Renal cortex interstitium (tissue), 11 donors: Measurements from ENCODE around the gene FAM217B. TPM values are rescaled to one million over a fixed set of nuclear protein-coding genes. Genes with fewer than 3 reads are reported as not detected.
A peak's percentile ranks its signal among the peaks of the same experiment; 100 is the strongest.
"Not testable (repeated sequence)": the region's sequence is repeated elsewhere in the genome, so short reads cannot be mapped to it uniquely, and the experiment has no call there.

ENCODE experiments used
- DNase-seq, 11 donors: peaks; one replicate each; pipeline ENCODE4 v3.0.0-alpha.2; 2013; ENCODE audit warnings: low read depth in 9 of 11, low spot score in 4 of 11; ENCODE audit errors: extremely low read depth in 1 of 11
- polyA plus RNA-seq, 3 donors: library from polyadenylated mRNA; unstranded; fragments of 120-200 nt; gene quantifications; one replicate each; pipeline ENCODE4 v1.2.1, GENCODE V29; 2013; ENCODE audit not compliant: insufficient read length in 3 of 3

FAM217B gene
- polyA plus RNA-seq, 3 donors: 20.4 to 27.0 (median 21.8) TPM

DNA sequence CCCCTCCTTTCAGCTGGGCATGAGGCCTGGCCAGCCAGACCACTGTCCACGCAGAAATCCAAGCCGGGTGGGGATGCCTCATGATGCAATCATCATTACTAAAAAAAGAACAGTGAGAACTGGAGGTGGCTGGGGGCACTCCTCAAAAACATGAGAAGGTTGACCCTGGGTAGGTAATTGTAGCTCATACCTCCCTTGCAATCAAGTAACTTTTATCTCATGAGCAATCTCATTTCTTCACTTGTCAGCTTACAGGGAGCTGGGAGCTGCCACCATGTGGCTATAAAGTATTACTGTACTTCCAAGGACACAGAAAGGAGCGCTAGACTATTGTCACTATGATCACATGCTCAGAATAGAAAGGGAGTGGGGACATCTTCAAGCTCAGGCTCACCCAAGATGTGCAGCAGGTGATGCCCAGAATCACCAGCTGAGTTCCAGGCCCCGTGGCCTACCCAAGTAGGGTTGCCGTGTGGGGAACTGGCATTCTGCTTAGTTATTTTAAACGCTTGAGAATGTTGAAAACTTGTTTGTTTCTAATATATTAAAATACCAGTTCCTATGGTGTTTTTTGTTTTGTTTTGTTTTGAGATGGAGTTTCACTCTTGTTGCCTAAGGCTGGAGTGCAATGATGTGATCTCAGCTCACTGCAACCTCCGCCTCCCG is 15.1 kb downstream of the FAM217B start:
- no peak for DNase-seq

DNA sequence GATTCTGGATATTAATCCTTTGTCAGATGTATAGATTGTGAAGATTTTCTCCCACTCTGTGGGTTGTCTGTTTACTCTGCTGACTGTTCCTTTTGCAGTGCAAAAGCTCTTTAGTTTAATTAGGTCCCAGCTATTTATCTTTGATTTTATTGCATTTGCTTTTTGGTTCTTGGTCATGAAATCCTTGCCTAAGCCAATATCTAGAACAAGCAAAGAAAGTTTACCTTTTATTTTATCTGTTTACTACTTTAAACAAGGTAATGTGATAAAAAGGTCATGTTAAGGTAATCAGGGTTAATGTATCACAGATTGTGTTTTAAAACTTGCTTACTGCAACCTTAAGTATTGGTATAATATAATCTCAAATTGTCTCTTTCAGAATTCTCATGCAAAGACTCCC is 17.4 kb downstream of the FAM217B start:
- DNase-seq: not testable (repeated sequence)

DNA sequence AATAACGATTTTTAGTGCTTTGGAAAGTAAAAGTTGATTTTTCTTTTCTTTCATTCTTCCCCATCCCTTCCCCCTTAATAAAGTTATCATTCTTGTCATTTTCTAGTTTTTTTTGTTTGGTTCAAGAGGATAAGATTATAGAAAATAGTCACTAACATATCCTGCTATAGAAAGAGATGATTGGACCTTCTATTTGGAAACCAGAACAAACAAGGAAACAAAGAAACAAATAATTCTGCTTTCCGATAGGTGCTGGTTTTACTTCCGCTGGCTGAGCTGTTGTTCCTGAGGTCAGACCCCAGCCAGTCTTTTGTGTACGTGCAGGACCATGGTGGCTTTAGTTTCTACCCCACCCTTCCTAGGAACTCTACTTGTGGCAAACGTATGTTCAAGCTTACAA is 17.9 kb downstream of the FAM217B start, which contains the start of gene CDH26:
TSS of gene CDH26 (plus strand) at position 301 of the 400 bp plus-strand sequence. CDS start 304 bp downstream, outside the sequence.
- no peak for DNase-seq

DNA sequence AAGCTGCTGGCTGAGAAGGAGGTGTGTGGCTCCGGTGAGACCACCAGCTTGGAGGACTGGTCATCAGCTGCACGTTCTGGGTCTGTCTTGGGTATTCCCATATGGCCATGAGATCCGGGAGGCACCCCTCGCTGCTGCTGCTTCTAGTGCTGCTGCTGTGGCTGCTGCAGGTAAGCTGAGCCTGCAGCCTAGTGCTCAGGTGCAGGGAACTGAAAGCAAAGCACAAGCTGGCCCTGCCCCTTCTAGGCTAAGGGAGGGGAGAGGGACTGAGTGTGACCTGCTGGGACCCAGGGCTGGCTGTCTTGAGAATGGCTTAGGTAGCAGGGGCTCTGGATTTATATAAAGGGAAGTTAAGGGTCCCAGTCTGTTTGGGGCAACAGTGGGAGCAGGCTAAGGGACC is 18.4 kb downstream of the FAM217B start:
- DNase-seq: no peak

DNA sequence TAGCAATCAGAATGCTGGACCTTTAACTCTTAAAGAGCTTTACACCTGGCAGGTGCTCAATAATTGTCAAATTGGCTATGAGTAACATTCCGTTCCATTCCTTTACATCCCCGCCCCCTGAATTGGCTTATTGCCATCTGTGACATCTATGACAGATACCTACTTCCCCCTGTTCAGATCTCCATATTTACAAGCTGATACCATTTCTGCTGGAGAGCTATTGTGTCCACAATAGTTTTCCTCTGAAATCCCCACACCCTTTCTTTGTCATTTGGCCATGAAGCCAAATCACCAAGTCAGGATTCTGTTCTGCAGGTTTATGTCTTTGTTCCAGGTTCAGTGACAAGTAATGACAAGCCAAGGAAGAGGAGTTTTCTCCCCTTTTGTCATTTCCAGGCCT is 21.2 kb downstream of the FAM217B start:
- no peak for DNase-seq

DNA sequence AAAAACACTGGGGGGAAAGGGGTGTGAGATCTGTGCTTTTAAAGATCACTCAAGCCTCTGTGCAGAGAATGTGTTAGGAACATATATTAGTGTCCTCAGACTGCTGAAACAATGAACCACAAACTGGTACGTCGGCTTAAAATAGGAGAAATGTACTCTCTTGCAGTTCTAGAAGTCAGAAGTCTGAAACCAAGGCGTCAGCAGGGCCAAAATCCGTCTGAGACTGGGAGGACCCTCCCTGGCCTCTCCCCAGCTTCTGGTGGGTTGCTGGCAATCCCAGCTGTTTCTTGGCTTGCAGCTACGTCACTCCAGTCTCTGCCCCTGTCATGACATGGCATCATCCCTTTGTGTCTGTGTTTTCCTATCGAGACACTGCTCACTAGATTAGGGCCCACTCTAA is 22.0 kb downstream of the FAM217B start:
- DNase-seq: no peak

DNA sequence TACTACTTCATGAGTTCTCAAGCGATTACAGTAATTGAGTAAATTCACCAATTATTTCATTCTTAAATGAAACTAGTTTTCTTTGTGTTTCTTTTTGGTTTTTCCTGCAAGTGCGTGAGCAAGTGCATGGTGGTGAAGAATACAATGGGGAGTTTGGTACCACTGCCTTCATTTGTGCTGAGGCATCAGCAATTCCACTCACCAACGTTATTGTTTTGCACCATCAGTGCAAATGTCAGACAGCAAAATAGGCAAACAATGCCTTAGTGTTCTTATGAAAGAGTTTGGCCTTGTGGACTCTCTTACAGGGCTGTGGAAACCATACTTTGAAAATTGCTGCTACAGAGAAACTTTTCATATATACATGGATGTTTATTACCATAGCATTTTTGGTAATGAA is 26.2 kb downstream of the FAM217B start:
- no peak for DNase-seq

DNA sequence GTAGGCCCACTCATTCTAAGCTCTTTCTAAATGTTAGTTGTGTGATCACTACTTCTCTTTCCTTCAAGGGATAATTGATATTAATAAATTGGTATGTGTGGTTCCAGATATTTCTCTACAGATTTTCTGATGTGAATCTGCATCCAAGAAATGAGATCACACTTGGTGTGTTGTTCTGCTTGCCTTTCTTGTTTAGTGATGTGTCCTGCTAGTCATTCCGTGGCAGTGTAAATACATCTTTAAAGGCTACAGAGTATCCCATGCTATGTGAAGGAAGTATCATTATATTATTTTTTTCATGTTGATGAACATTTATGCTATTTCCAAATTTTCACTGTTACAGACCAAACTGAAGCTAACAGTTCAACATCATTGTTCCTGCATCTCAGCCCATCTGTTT is 31.2 kb downstream of the FAM217B start:
- DNase-seq: no peak

DNA sequence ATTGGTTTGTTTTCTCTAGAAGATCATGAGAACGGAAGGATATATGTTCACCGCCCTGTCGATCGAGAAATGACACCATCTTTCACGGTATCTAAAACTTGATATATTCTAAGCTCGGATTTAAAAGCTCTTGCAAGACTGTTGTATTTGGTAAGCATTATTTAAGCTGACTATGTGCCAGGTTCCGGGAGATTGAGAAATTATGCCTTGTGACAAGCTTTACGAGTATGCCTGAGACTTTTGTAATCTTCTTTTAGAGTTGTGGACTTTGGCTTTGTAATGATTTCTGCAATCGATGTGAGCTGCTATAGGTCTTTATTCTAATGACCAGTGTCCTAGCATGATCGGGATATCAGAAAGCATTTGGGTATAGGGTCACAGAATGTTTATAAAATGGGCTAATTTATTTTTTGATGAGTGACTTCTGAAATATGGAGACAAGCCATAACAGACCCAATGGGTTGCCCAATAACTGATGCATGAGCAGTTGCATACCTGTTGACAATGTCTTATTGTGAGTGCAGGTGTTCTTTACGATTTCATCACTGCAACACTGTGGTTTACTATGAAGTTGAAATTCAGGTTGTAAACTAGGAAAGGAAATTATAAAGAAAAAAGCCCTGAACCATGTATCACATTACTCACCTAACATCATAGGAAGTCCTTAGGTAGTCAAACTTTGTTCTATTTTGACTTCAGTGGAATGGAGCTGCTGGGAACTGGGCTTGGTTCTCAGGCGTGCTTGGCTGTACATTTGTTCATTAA is 32.0 kb downstream of the FAM217B start:
- DNase-seq: no peak

DNA sequence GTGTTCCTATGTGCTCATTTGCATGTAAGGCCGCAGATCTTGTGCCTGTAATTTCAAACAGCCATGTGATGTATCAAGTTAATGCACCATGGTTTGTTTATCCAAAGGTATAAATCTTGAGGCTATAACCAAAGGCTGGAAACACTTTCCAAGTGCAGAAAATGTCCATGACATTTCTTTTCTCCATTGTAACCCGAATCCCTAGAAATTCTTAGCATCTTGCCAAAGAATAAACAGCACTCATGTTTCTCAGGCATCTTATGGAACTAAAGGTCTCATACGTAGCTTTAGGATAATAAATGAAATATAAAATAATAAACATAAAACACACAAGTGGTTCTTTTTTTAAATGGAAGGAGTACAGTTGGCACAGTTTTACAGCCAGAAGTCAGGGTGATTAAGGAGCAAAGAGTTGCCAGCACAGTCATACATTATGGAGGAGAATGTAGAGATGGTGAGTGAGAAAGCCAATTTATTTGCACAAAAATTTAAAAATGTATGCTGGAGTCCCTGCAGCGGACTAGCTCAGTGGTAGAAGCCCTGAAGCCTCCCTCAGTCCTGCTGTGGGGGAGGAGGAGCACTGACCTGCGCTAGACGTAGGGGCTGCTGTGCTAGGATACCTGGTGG is 36.1 kb downstream of the FAM217B start:
- peak in 9 of 11 donors; percentile 25 to 76 (median 39) for DNase-seq

DNA sequence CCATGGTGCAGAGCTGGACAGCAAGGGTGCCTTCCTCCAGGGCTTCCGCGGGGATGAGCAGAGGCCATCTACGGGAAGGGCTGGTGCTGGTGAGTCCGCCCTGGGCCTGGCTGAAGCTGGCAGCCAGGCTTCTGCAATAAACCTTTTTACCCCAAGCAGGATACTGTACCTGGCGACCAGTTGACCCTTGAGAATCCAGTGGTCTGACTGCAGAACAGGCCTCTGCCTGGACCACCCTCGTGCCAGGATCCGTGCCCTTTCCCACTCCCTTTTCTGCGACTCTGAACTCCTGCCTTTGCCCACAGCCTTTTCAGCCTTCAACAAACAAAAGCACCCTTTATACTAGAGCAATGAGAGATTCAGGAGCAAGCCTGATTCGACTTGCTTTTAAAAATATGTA is 36.9 kb downstream of the FAM217B start:
- DNase-seq: no peak

DNA sequence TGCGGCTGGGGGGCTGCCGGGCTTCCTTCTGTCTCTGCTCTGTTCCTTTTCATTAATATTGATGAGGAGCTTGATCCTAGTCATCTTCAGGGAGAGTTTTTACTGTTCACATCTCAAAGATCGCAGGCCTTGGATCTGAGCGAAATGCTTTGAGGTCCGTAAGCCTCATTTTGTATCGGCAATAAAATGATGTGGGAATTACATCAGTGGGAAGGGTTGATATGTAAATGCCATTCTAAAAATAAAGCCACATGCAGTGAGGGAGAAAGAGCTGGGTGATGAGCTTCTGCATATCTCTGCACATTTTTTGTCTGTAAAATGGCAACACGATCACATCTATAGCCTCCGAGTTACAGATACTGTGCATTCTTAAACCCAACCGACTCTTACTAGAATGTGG is 42.9 kb downstream of the FAM217B start:
- no peak for DNase-seq

DNA sequence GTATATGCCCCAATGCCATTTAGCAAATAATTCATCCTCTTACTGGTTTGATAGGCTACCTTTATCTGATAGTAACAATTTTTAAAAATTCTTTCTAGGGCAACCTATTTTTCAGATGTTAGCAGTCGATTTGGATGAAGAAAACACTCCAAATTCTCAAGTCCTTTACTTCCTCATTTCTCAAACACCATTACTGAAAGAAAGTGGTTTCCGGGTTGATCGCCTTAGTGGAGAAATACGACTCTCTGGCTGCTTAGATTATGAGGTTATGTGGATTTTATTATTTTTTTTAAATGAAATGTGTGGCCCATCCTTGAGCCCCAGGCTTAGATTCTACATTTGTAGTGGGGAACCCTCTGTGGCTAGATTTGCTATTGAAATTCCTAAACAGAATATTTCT is 44.4 kb downstream of the FAM217B start:
- DNase-seq: no peak

DNA sequence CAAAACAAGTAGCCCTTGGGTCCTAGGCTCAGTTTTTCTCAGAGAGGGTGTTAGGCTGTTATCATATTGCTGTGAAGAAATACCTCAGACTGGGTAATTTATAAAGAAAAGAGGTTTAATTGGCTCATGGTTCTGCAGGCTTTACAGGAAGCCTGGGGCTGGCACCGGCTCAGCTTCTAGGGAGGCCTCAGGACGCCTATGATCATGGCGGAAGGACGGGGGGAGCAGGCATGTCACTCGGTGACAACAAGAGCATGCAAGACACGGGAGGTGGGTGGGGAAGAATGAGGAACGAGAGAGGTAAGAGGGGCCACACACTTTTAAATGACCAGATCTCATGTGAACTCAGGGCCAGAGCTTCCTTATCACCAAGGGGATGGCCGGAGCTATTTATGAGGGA is 45.0 kb downstream of the FAM217B start:
- DNase-seq: no peak

DNA sequence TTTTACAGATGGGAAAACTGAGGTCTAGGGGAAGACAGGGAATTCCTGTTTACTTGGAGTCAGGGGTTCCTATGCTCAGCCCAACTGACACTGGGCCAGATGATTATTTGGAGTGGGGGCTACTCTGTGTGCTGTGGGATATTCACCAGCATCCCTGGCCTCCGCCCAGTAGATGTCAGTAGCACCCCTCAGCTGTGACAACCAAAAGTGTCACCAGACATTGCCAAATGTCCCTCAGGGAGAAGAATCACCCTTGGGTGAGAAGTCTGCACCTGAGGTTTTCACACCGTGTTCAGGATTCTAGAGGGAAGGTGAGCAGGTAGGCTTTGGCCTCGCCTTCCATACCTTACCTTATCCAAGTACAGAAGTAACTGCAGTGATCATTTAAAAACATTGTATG is 45.7 kb downstream of the FAM217B start:
- DNase-seq: no peak

DNA sequence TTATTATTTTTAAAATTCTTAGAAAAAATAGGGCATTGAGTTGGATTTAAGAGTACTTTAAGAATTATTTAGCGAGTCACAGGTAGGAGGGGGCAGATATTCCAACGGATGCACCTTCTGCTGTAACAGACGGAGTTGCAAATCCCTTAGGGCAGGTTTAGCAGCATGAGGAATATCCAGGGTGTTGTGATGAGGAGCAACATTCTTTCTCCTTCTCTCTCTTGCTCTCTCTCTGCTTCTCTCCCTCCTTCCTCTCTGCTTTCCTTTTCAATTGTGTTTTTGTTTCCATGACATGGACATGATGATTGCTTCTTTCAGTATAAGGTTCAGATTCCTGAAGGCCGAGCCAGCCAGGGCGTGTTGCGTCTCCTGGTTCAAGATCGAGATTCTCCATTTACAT is 46.9 kb downstream of the FAM217B start:
- DNase-seq: no peak

DNA sequence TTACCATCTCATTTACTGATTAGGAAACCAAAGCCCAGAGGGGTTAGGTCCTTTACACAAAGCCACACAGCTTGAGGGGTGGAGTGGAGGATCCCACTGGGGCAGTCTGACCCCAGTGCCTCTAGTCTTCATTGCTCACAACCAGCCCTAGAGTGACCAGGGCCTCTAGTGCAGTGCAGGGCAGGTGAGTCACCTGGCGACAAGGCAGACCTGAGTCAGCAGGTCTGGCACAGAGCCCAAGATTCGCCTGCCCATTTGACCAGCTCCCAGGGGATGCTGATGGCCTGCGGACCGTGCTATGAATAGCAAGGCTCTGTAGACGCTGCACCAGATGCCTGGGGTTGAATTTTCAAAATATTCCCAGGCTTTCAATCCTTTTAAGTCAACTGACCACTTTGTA is 48.0 kb downstream of the FAM217B start:
- no peak for DNase-seq

DNA sequence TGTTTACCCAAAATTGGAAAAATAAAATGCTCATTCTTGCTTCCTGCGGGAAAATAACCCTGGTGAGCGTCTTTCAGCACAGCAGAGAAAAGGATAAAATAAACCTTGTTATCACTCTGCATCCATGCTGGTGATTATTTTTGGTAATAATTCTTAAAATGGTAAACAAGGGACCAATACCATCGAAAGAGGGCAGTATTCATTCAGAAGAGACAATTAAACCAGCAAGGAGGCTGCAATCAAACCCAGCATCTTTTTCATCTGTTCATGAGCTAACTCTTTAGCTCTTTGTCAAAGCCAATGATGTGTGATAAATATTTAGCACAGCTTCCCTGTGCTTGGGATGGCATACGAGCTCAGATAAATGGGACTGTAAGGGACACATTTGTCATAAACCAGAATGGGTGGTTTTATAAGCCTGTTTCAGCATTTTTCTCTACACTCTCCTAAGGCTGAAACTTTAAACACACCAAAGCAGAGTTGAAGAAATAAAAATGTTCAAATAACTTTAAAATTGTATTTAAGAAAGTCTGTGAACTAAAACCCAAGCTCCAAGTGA is 52.4 kb downstream of the FAM217B start:
- no peak for DNase-seq

DNA sequence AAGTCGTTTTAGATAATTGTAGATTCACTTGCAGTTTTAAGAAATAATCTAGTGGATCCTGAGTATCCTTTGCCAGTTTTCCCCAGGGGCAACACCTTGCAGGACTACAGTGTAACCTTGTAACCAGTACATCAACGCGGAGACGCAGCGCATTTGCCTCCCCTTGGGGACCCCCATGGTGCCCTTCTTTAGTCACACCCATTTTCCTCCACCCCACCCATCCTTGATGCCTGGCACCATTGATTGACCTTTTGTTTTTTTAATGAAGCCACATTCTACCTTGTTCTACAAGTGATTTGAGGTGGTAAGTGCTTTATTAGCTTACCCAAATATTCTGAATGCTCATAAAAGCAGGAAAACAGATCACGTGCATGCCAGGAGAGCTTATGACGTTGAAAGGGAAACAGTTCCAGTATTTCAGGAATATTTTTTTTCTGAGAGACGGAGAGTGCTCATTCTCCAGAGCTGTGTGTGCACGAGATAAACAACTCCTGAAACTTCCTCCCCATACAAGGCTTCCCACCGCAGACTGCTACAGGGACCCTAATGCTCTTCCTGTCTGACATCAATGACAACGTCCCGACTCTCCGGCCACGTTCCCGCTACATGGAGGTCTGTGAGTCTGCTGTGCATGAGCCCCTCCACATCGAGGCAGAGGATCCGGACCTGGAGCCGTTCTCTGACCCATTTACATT is 53.7 kb downstream of the FAM217B start:
- DNase-seq: no peak
